ENCODE measurements around the gene RPL18.

RPL18 gene

GRCh38 chr19:48630296-48631063 lies 11.5 kb upstream of the RPL18 start:
- Mint-ChIP-seq H3K27me3 (no peaks in the 10 kb centered on the region), H3K36me3 (peaks cover 9 to 20% of the 10 kb centered on the region in 2 donors), H3K4me3 (no peak overlapping the region), H3K9me3 (no peaks in the 10 kb centered on the region), H3K4me1 (peaks cover 34 to 64% of the 10 kb centered on the region in 2 donors), H3K27ac (peak overlapping the region; percentile 79)
- ATAC-seq (replicated peaks), result no peak
- DNase-seq, result no peak

DNA sequence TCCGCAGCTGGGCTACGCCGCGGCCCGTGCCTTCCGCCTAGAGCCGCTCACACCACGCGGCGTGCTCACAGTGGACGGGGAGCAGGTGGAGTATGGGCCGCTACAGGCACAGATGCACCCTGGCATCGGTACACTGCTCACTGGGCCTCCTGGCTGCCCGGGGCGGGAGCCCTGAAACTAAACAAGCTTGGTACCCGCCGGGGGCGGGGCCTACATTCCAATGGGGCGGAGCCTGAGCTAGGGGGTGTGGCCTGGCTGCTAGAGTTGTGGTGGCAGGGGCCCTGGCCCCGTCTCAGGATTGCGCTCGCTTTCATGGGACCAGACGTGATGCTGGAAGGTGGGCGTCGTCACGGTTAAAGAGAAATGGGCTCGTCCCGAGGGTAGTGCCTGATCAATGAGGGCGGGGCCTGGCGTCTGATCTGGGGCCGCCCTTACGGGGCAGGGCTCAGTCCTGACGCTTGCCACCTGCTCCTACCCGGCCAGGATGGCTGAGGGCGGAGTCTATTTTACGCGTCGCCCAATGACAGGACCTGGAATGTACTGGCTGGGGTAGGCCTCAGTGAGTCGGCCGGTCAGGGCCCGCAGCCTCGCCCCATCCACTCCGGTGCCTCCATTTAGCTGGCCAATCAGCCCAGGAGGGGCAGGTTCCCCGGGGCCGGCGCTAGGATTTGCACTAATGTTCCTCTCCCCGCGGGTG lies 10.8 kb upstream of the RPL18 start:
- no peak for DNase-seq
- H3K4me3 Mint-ChIP-seq, result no peak overlapping the region
- ATAC-seq (replicated peaks), result no peak

DNA sequence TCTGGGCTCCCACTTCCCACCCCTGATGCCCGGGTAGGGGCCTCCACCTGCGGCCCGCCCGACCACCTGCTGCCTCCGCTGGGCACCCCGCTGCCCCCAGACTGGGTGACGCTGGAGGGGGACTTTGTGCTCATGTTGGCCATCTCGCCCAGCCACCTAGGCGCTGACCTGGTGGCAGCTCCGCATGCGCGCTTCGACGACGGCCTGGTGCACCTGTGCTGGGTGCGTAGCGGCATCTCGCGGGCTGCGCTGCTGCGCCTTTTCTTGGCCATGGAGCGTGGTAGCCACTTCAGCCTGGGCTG lies 10.3 kb upstream of the RPL18 start:
- peaks cover 35 to 65% of the 10 kb centered on the region in 2 donors for H3K4me1 Mint-ChIP-seq
- no peak for DNase-seq
- no peak overlapping the region for H3K27ac Mint-ChIP-seq
- no peaks in the 10 kb centered on the region for H3K9me3 Mint-ChIP-seq
- no peak for ATAC-seq (replicated peaks)
- H3K4me3 Mint-ChIP-seq, result no peak overlapping the region
- H3K36me3 Mint-ChIP-seq, result peaks cover 13 to 20% of the 10 kb centered on the region in 2 donors
- H3K27me3 Mint-ChIP-seq, result no peaks in the 10 kb centered on the region

More for the DNA sequence above, 10.8 kb upstream of the RPL18 start:
- Mint-ChIP-seq H3K4me1 (peaks cover 33 to 65% of the 10 kb centered on the region in 2 donors), H3K27ac (no peak overlapping the region), H3K9me3 (no peaks in the 10 kb centered on the region), H3K27me3 (no peaks in the 10 kb centered on the region), H3K36me3 (peaks cover 12 to 20% of the 10 kb centered on the region in 2 donors)

- H3K4me1 Mint-ChIP-seq, result peaks cover 37 to 65% of the 10 kb centered on the region in 2 donors
- no peak for DNase-seq
- H3K36me3 Mint-ChIP-seq, result peaks cover 17 to 23% of the 10 kb centered on the region in 2 donors
- H3K27me3 Mint-ChIP-seq, result no peaks in the 10 kb centered on the region
- ATAC-seq (replicated peaks), result no peak
- peak overlapping the region; percentile 85 for H3K27ac Mint-ChIP-seq
- H3K4me3 Mint-ChIP-seq, result no peak overlapping the region
- no peaks in the 10 kb centered on the region for H3K9me3 Mint-ChIP-seq
Observed at GRCh38 chr19:48628486-48629296, 9.7 kb upstream of the RPL18 start.

GRCh38 chr19:48627865-48628314 lies 8.9 kb upstream of the RPL18 start:
- Mint-ChIP-seq H3K27ac (no peak overlapping the region), H3K9me3 (no peaks in the 10 kb centered on the region), H3K4me1 (peaks cover 36 to 64% of the 10 kb centered on the region in 2 donors), H3K27me3 (no peaks in the 10 kb centered on the region), H3K36me3 (peaks cover 22 to 29% of the 10 kb centered on the region in 2 donors), H3K4me3 (no peak overlapping the region)
- DNase-seq (no peak), ATAC-seq (replicated peaks) (no peak)

GRCh38 chr19:48627201-48627864 lies 8.4 kb upstream of the RPL18 start:
- Mint-ChIP-seq H3K27ac (peak overlapping the region; percentile 73), H3K4me3 (no peak overlapping the region), H3K27me3 (no peaks in the 10 kb centered on the region), H3K9me3 (no peaks in the 10 kb centered on the region), H3K36me3 (peaks cover 22 to 31% of the 10 kb centered on the region in 2 donors), H3K4me1 (peaks cover 34 to 63% of the 10 kb centered on the region in 2 donors)
- ATAC-seq (replicated peaks) (peak; percentile 25 to 33), DNase-seq (no peak)

- DNase-seq (no peak), ATAC-seq (replicated peaks) (no peak)
- Mint-ChIP-seq H3K4me1 (peaks cover 42 to 65% of the 10 kb centered on the region in 2 donors), H3K4me3 (peak overlapping the region in 1 of 2 donors; percentile 87), H3K36me3 (peaks cover 26 to 38% of the 10 kb centered on the region in 2 donors), H3K9me3 (no peaks in the 10 kb centered on the region), H3K27me3 (no peaks in the 10 kb centered on the region), H3K27ac (peak overlapping the region; percentile 66)
Observed at GRCh38 chr19:48625891-48626327, 6.9 kb upstream of the RPL18 start.

DNA sequence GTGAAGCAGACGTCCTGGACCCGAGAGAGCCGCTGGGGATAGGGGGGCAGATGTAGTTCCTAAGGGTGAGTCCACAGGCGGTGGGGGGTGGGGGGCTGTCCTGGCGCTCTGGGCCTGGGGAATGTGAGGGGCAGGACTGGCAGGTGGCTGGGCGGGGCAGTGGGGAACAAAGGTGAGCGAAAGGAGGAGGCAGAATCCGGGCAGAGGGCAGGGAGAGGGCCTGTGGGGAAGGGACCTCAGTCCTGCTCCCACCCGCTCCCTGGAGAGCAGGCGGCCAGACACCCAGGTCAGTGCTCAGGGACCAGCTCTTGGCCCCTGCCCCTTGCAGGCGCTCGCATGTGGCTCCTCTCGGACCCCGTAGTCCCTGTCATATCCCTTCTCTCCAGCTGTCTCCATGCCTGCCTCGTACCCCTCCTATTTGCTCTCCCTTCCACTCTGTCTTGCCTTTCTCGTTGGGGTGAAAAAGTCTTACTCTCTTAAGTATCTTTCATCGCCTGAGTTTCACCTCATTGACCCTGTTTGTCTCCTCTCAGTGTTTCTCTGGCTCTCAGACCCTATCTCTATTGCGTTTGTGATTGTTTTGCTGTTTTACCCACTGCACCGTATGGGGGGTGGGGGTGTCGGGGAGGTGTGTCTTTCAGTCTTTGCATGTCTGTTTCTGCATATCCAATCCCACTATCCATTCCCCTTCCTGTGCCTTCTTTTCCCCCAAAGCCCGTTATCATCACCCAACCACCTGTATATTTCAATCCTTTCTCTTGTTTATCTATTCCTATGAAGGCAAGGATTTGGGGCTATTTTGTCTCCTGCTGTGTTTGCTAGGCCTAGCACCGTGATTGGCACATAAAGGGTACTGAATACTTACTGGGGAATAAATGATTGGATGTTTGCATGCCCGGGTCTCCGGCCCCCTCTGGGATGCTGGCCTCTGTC lies 6.1 kb upstream of the RPL18 start:
- Mint-ChIP-seq H3K27me3 (no peaks in the 10 kb centered on the region), H3K9me3 (no peaks in the 10 kb centered on the region), H3K4me3 (peak overlapping the region; percentile 87), H3K27ac (peak overlapping the region; percentile 94), H3K36me3 (peaks cover 24 to 31% of the 10 kb centered on the region in 2 donors), H3K4me1 (peaks cover 42 to 61% of the 10 kb centered on the region in 2 donors)
- no peak for DNase-seq
- no peak for ATAC-seq (replicated peaks)

DNA sequence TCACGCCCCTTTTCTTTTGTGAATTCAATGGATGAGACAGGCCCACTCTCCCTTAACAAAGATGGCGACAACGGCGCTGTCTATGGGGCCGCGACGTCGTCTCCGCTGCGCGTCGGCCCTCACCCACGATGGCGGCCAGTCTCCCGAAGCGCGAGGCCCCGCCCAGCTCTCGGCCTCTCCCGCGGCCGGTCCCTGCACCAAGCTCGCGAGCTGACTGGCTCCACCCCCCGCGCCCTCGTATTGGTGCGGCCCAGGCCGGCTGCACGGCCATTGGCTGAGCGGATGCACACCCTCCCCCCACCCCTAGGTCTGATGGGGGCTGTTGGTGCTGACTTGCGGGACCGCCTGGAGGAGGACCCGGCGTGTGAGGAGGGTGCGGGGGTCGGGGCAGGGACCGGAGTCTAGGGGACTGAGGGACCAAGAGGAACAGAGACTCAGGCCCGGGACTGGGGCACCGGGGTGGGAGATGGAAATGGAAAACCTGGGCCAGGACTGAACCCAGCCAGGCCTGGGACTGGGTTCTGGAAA lies 5.2 kb upstream of the RPL18 start:
- peaks cover 48 to 69% of the 10 kb centered on the region in 2 donors for H3K4me1 Mint-ChIP-seq
- peak overlapping the region; percentile 94 for H3K27ac Mint-ChIP-seq
- peaks cover 21 to 29% of the 10 kb centered on the region in 2 donors for H3K36me3 Mint-ChIP-seq
- no peaks in the 10 kb centered on the region for H3K27me3 Mint-ChIP-seq
- DNase-seq, result peak; percentile 95
- ATAC-seq (replicated peaks), result peak; percentile 78 to 81
- no peaks in the 10 kb centered on the region for H3K9me3 Mint-ChIP-seq
- H3K4me3 Mint-ChIP-seq, result peak overlapping the region; percentile 87

GRCh38 chr19:48623556-48624066 lies 4.6 kb upstream of the RPL18 start:
- peaks cover 24 to 30% of the 10 kb centered on the region in 2 donors for H3K36me3 Mint-ChIP-seq
- H3K4me3 Mint-ChIP-seq, result peak overlapping the region; percentile 87
- DNase-seq, result no peak
- H3K4me1 Mint-ChIP-seq, result peaks cover 48 to 72% of the 10 kb centered on the region in 2 donors
- H3K9me3 Mint-ChIP-seq, result no peaks in the 10 kb centered on the region
- no peaks in the 10 kb centered on the region for H3K27me3 Mint-ChIP-seq
- ATAC-seq (replicated peaks), result no peak
- H3K27ac Mint-ChIP-seq, result peak overlapping the region; percentile 94

DNA sequence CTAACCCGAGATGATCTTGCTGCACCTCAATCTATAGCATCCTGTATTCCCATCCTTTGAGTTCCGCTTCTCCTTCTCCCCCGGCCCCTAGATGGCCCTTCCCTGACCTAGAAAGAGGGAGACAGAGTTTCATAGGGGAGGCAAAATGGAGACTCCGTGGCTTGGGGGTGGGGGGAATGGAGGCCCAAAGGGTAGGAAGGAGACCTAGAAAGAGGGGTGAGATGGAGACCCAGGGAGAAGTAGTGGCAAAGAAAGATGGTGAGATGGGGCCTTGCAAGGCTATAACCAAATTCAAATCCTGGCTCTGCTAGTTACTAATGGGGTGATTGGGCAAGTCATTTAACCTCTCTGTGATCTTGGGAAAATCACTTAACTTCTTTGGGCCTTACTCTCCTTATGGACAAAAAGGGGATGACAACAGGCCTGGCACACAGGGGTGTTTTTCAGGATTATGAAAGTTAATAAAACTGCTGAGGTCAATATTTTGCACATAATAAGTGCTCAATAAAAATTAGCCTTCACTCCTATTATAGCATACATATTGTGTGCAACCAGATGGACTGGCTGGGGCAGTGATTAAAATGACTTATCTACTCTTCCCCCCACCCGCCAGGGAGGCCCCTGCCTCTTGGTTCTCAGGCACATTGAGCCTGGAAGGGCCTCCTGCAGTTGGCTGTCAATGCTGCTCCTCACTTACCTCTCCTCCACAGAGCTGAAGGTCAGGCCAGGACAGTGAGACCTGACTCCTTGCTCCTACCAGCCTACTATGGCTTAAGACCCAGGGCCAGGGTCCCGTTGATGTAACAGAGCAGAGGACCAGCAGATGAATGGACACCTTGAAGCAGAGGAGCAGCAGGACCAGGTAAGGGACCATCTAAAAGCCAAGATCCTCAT lies 961 bp upstream of the RPL18 start:
- Mint-ChIP-seq H3K36me3 (peaks cover 55 to 63% of the 10 kb centered on the region in 2 donors), H3K4me1 (peaks cover 46 to 80% of the 10 kb centered on the region in 2 donors)

More for the DNA sequence above, 961 bp upstream of the RPL18 start:
- Mint-ChIP-seq H3K9me3 (no peaks in the 10 kb centered on the region), H3K27ac (peak overlapping the region; percentile 100), H3K4me3 (peak overlapping the region; percentile 89 to 99), H3K27me3 (no peaks in the 10 kb centered on the region)
- DNase-seq, result no peak
- no peak for ATAC-seq (replicated peaks)

All from stimulated activated naive B cell treated with anti-CD40 and anti-IgM and Interleukin-4, amounts not matched to agents 10 μg/mL and 1 μg/mL and 100 μg/mL, for 72 hours (primary cell).